ENCODE results near the gene KRT16. TPM values are rescaled to one million over a fixed set of nuclear protein-coding genes. Genes with fewer than 3 reads are reported as not detected.
"Not testable (repeated sequence)": the region's sequence is repeated elsewhere in the genome, so short reads cannot be mapped to it uniquely, and the experiment has no call there.

Gene KRT16
- total RNA-seq, 1 experiment from 2014 or later = 109 TPM

- intact Hi-C loops (cut with micrococcal nuclease) = no loop called here
- no peak for DNase-seq (ENCODE audit: unreplicated experiment)
- Mint-ChIP-seq H3K4me3 (ENCODE audit: unreplicated experiment) (no peak overlapping the region), H3K27me3 (ENCODE audit: insufficient read depth, unreplicated experiment) (no peaks in the 10 kb centered on the region), H3K4me1 (ENCODE audit: insufficient read depth, unreplicated experiment) (peaks cover 15% of the 10 kb centered on the region), H3K9me3 (ENCODE audit: unreplicated experiment) (no peaks in the 10 kb centered on the region), H3K36me3 (ENCODE audit: insufficient read depth, unreplicated experiment) (peaks cover 5% of the 10 kb centered on the region), H3K27ac (ENCODE audit: low read depth, unreplicated experiment) (no peak overlapping the region)
- ChIA-PET CTCF (interaction anchor here (0.7 to 1.5 kb wide), 2 partner anchors 80 to 837 kb away, joined by 3 to 4 read pairs; no protein-coding TSS in a partner anchor), POLR2A (interaction anchor here (0.8 kb wide), 1 partner anchor 11 kb away, joined by 4 read pairs; no protein-coding TSS in a partner anchor)
- TF ChIP-seq, protein P1, sequence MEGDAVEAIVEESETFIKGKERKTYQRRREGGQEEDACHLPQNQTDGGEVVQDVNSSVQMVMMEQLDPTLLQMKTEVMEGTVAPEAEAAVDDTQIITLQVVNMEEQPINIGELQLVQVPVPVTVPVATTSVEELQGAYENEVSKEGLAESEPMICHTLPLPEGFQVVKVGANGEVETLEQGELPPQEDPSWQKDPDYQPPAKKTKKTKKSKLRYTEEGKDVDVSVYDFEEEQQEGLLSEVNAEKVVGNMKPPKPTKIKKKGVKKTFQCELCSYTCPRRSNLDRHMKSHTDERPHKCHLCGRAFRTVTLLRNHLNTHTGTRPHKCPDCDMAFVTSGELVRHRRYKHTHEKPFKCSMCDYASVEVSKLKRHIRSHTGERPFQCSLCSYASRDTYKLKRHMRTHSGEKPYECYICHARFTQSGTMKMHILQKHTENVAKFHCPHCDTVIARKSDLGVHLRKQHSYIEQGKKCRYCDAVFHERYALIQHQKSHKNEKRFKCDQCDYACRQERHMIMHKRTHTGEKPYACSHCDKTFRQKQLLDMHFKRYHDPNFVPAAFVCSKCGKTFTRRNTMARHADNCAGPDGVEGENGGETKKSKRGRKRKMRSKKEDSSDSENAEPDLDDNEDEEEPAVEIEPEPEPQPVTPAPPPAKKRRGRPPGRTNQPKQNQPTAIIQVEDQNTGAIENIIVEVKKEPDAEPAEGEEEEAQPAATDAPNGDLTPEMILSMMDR (IDR thresholded peaks at IDR 0.05; ENCODE audit: unreplicated experiment) = no peak
- BruUV-seq (replicated peaks) = no TSS peak
These were observed 16.7 kb upstream of the KRT16 start for GRCh38 chr17:41629316-41629715.

GRCh38 chr17:41628621-41629255 lies 16.2 kb upstream of the KRT16 start:
- Mint-ChIP-seq H3K4me1 (ENCODE audit: insufficient read depth, unreplicated experiment) (peaks cover 16% of the 10 kb centered on the region), H3K36me3 (ENCODE audit: insufficient read depth, unreplicated experiment) (peaks cover 11% of the 10 kb centered on the region)
- H3K4me3 Mint-ChIP-seq (ENCODE audit: unreplicated experiment); H3K27me3 Mint-ChIP-seq (ENCODE audit: insufficient read depth, unreplicated experiment); intact Hi-C loops (cut with micrococcal nuclease); H3K27ac Mint-ChIP-seq (ENCODE audit: low read depth, unreplicated experiment); BruUV-seq (replicated peaks); H3K9me3 Mint-ChIP-seq (ENCODE audit: unreplicated experiment); DNase-seq (ENCODE audit: unreplicated experiment): not testable (repeated sequence)
- POLR2A ChIA-PET = interaction anchor here (0.8 kb wide), 1 partner anchor 10 kb away, joined by 4 read pairs; no protein-coding TSS in a partner anchor
- CTCF ChIA-PET = interaction anchor here (0.7 to 1.5 kb wide), 3 partner anchors 39 to 837 kb away, joined by 3 to 4 read pairs (median 3); no protein-coding TSS in a partner anchor

- Mint-ChIP-seq H3K36me3 (ENCODE audit: insufficient read depth, unreplicated experiment) (peaks cover 18% of the 10 kb centered on the region), H3K4me1 (ENCODE audit: insufficient read depth, unreplicated experiment) (peaks cover 21% of the 10 kb centered on the region)
- H3K9me3 Mint-ChIP-seq (ENCODE audit: unreplicated experiment); intact Hi-C loops (cut with micrococcal nuclease); H3K4me3 Mint-ChIP-seq (ENCODE audit: unreplicated experiment); H3K27me3 Mint-ChIP-seq (ENCODE audit: insufficient read depth, unreplicated experiment); BruUV-seq (replicated peaks); H3K27ac Mint-ChIP-seq (ENCODE audit: low read depth, unreplicated experiment); DNase-seq (ENCODE audit: unreplicated experiment): not testable (repeated sequence)
- ChIA-PET POLR2A (interaction anchor here (13.2 kb wide), 1 partner anchor 24 kb away, joined by 366 read pairs; no protein-coding TSS in a partner anchor), CTCF (interaction anchor here (0.7 to 1.1 kb wide), 3 partner anchors 12 to 43 kb away, joined by 3 to 4 read pairs (median 3); no protein-coding TSS in a partner anchor)
These were observed 15.5 kb upstream of the KRT16 start for GRCh38 chr17:41628073-41628370.

DNA sequence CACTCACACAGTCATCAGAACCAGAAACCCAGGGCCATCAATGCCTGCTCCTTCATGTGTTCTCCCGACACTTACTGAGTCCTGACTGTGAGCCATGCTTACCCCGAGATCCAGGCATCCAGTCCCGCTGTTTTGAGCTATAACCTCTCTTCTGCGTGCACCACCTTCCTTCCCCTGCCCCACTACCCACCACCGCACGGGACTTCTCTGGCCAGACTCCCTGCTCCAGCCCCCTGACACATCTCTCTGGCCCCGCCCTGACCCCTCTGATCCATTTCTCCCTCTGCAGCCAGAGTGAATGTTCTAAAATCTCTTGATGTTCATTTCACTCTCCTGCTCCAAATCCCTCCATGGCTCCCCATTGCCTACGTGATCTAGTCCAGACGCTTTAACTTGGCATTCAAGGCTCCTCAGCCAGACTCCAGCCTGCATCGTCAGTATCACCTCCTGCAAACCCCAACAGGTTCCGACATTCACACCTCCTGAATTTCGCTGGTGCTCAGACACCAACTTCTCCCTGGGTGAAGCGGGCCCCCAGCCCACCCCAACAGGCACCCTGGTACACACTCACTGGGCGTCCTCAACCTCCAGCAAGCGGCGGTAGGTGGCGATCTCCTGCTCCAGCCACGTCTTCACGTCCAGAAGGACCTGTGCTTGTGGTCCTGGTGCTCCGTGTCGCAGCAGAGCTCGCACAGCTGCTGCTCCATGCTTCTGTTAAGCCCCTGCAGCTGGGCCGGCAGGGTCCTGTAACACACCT lies 14.9 kb upstream of the KRT16 start:
- BruUV-seq (replicated peaks) = no TSS peak
- peaks cover 24% of the 10 kb centered on the region for H3K36me3 Mint-ChIP-seq (ENCODE audit: insufficient read depth, unreplicated experiment)
- no peak overlapping the region for H3K27ac Mint-ChIP-seq (ENCODE audit: low read depth, unreplicated experiment)
- no peak for DNase-seq (ENCODE audit: unreplicated experiment)
- peaks cover 24% of the 10 kb centered on the region for H3K4me1 Mint-ChIP-seq (ENCODE audit: insufficient read depth, unreplicated experiment)
- no peaks in the 10 kb centered on the region for H3K27me3 Mint-ChIP-seq (ENCODE audit: insufficient read depth, unreplicated experiment)
- POLR2A ChIA-PET = interaction anchor here (13.2 kb wide), 1 partner anchor 25 kb away, joined by 366 read pairs; no protein-coding TSS in a partner anchor
- TF ChIP-seq, protein P1 (IDR thresholded peaks at IDR 0.05; ENCODE audit: unreplicated experiment) = no peak
- intact Hi-C loops (cut with micrococcal nuclease) = no loop called here
- no peak overlapping the region for H3K4me3 Mint-ChIP-seq (ENCODE audit: unreplicated experiment)
- CTCF ChIA-PET = interaction anchor here (0.7 to 1.3 kb wide), 6 partner anchors 11 to 79 kb away, joined by 3 to 5 read pairs (median 3); no protein-coding TSS in a partner anchor
- no peaks in the 10 kb centered on the region for H3K9me3 Mint-ChIP-seq (ENCODE audit: unreplicated experiment)

GRCh38 chr17:41626914-41627295 lies 14.3 kb upstream of the KRT16 start:
- H3K4me1 Mint-ChIP-seq (ENCODE audit: insufficient read depth, unreplicated experiment) = peaks cover 30% of the 10 kb centered on the region
- H3K9me3 Mint-ChIP-seq (ENCODE audit: unreplicated experiment); H3K27me3 Mint-ChIP-seq (ENCODE audit: insufficient read depth, unreplicated experiment); DNase-seq (ENCODE audit: unreplicated experiment); H3K4me3 Mint-ChIP-seq (ENCODE audit: unreplicated experiment); BruUV-seq (replicated peaks); H3K27ac Mint-ChIP-seq (ENCODE audit: low read depth, unreplicated experiment); intact Hi-C loops (cut with micrococcal nuclease): not testable (repeated sequence)
- ChIA-PET POLR2A (interaction anchor here (13.2 kb wide), 1 partner anchor 25 kb away, joined by 366 read pairs; no protein-coding TSS in a partner anchor), CTCF (interaction anchor here (0.7 to 1.3 kb wide), 3 partner anchors 17 to 78 kb away, joined by 3 to 5 read pairs (median 3); no protein-coding TSS in a partner anchor)
- peaks cover 29% of the 10 kb centered on the region for H3K36me3 Mint-ChIP-seq (ENCODE audit: insufficient read depth, unreplicated experiment)

GRCh38 chr17:41626028-41626913 lies 13.7 kb upstream of the KRT16 start:
- TSS peak; percentile 24 for BruUV-seq (replicated peaks)
- H3K4me3 Mint-ChIP-seq (ENCODE audit: unreplicated experiment); H3K27me3 Mint-ChIP-seq (ENCODE audit: insufficient read depth, unreplicated experiment); DNase-seq (ENCODE audit: unreplicated experiment); H3K9me3 Mint-ChIP-seq (ENCODE audit: unreplicated experiment); intact Hi-C loops (cut with micrococcal nuclease): not testable (repeated sequence)
- peak overlapping the region; percentile 88 for H3K27ac Mint-ChIP-seq (ENCODE audit: low read depth, unreplicated experiment)
- POLR2A ChIA-PET = interaction anchor here (13.2 kb wide), 1 partner anchor 26 kb away, joined by 366 read pairs; no protein-coding TSS in a partner anchor
- H3K36me3 Mint-ChIP-seq (ENCODE audit: insufficient read depth, unreplicated experiment) = peaks cover 36% of the 10 kb centered on the region
- peaks cover 35% of the 10 kb centered on the region for H3K4me1 Mint-ChIP-seq (ENCODE audit: insufficient read depth, unreplicated experiment)
- CTCF ChIA-PET = interaction anchor here (0.6 to 1.3 kb wide), 3 partner anchors 57 to 78 kb away, joined by 3 to 5 read pairs (median 4); no protein-coding TSS in a partner anchor
